Measurements from ENCODE around the gene PFAS.

The PFAS gene

DNA sequence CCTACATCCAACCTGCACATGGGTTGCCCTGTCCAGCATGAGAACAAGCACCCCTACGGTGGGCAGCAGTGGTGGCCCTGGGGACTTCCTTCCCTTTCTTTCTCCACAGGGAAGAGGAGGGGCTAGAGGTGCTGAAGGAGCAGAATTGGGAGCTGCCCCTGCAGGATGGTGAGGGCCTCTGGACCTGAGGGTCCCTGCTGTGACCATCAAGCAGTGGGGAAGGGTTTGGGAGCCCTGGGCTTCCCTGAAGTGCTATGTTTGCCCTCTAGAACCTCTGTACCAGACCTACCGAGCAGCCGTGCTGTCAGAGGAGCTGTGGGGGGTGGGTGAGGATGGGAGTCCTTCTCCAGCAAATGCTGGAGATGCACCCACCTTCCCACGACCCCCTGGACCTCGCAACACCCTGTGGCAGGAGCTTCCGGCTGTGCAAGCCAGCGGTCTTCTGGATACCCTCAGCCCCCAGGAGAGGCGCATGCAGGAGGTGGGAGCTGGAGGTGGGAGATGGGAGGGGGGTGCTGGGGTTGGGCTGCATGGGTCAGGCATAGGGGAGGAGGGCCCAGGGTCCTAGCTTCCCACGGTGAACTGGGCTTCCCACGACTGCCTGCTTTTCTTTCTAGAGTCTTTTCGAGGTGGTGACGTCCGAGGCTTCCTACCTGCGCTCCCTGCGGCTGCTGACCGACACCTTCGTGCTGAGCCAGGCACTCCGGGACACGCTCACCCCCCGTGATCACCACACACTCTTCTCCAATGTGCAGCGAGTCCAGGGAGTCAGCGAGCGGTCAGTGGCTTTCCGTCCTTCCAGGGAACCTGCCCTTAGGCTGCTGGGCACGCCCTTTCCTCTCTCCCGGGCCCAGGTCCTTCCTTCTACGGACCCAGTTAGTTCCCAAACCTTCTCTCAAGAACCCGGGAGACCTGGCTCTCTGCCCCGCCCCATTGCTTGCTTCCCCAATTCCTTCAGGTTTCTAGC, 66.0 kb downstream of the PFAS start:
- ChIA-PET CTCF (interaction anchor here (2.0 kb wide), 1 partner anchor 14 kb away, joined by 6 read pairs; no protein-coding TSS in a partner anchor), POLR2A (no interaction called here)
- no peak for TF ChIP-seq CTCF (IDR thresholded peaks at IDR 0.05; ENCODE audit: control extremely low read depth, extremely low read depth, low read depth, missing control alignments)
- no peak for DNase-seq (ENCODE audit: extremely low spot score)

GRCh38 chr17:8315764-8316217, 66.7 kb downstream of the PFAS start:
- no peak for DNase-seq (ENCODE audit: extremely low spot score)
- no peak for TF ChIP-seq CTCF (IDR thresholded peaks at IDR 0.05; ENCODE audit: control extremely low read depth, extremely low read depth, low read depth, missing control alignments)
- CTCF ChIA-PET: no interaction called here
- POLR2A ChIA-PET: no interaction called here

- TF ChIP-seq CTCF (IDR thresholded peaks at IDR 0.05; ENCODE audit: control extremely low read depth, extremely low read depth, low read depth, missing control alignments): no peak
- ChIA-PET POLR2A (interaction anchor here (0.6 kb wide), 1 partner anchor 146 kb away, joined by 3 read pairs; no protein-coding TSS in a partner anchor), CTCF (interaction anchor here (2.2 to 4.1 kb wide), 2 partner anchors 14 to 17 kb away, joined by 6 to 17 read pairs; no protein-coding TSS in a partner anchor)
- DNase-seq (ENCODE audit: extremely low spot score): no peak
Measured at GRCh38 chr17:8318010-8318935, 69.2 kb downstream of the PFAS start.
